ENCODE measurements around the gene CEP72. TPM values are rescaled to one million over a fixed set of nuclear protein-coding genes. Genes with fewer than 3 reads are reported as not detected.
"Not testable (repeated sequence)": the region's sequence is repeated elsewhere in the genome, so short reads cannot be mapped to it uniquely, and the experiment has no call there.

CEP72 gene
- total RNA-seq, 1 experiment from 2014 or later = 5.7 TPM

DNA sequence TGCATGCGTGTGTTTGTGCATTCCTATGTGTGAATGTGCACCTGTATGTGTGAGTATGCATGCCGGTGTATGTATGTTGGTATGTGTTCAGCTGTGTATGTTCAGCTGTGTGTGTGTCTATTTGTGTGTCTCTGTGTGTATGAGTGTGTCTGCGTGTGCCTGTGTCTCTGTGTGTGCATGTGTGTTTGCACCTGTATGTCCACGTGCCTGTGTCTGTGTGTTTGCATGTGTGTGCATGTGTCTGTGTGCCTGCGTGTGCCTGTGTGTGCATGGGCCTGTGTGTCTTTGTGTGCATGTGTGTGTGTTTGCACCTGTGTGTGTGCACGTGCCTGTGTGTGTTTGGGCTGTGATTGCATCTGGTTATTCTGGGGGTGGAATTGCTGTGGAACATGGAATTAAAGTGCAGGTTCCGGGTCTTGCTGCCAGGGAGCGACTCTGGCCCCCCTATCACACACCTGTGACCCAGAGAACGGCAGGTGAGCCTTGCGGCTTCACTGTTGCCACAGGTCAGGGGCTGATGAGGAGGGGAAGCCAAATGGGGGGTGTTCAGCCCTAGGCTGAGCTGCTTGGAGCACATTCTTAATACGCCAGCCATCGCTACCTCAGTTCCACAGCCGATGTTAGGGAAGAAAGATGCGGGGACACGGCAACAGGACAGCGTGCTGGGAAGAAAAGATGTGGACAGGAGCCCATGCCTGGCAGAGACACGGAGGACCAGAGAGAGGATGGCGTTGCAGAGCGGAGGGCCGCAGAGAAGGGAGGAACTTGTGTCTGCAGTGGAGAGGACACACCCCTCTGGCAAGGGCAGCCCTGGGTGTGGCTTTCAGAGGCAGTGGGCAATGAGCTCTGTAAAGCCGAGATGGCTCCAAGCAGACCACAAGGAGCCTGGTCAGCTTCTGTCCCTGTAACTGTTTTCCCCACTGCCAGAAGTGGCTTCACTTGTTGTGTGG is 84.9 kb downstream of the CEP72 start:
- not testable (repeated sequence) for H3K9me3 ChIP-seq (replicated peaks); H3K36me3 ChIP-seq; H3K4me1 ChIP-seq (replicated peaks); DNase-seq (ENCODE audit: low read depth in 1 of 2, low spot score in 2 of 2); H3K27ac ChIP-seq; H3K4me3 ChIP-seq
- H3K27me3 ChIP-seq (replicated peaks) = peaks cover 24% of the 10 kb centered on the region

Other genes starting within 250 kb of the CEP72 start
- gene EXOC3, start 169.2 kb upstream of the CEP72 start, total RNA-seq (2014; rRNA removed; shearing (Covaris generic)) = 21.0 and 26.9 TPM in 2 replicates
- gene SLC9A3, start 87.9 kb upstream of the CEP72 start, total RNA-seq (2014; rRNA removed; shearing (Covaris generic)) = 3.1 and 3.7 TPM in 2 replicates
- not detected in 2 replicates for gene TPPP, start 81.0 kb downstream of the CEP72 start, total RNA-seq (2014; rRNA removed; shearing (Covaris generic))
- not detected in 2 replicates for gene ZDHHC11B, start 172.4 kb downstream of the CEP72 start, total RNA-seq (2014; rRNA removed; shearing (Covaris generic))
- gene ZDHHC11, start 238.6 kb downstream of the CEP72 start, total RNA-seq (2014; rRNA removed; shearing (Covaris generic)) = 0.05 TPM in 1 of 2 replicates, not detected in the other